Type B pancreatic cell (in vitro differentiated cells): Measurements from ENCODE around the gene FAM53A. TPM values are rescaled to one million over a fixed set of nuclear protein-coding genes. Genes with fewer than 3 reads are reported as not detected.
"Not testable (repeated sequence)": the region's sequence is repeated elsewhere in the genome, so short reads cannot be mapped to it uniquely, and the experiment has no call there.

Source experiments
- DNase-seq: peaks from one replicate; pipeline ENCODE4 v3.0.0; 2021; ENCODE audit warnings: mixed read lengths; ENCODE audit not compliant: unreplicated experiment; ENCODE audit errors: extremely low spot score
- H3K27ac Mint-ChIP-seq: 2 replicates; pipeline ENCODE4 v1.8.0; 2021; ENCODE audit warnings: mild to moderate bottlenecking, mixed read lengths
- H3K27me3 Mint-ChIP-seq: 2 replicates; pipeline ENCODE4 v1.8.0; 2021; ENCODE audit warnings: mixed read lengths
- H3K36me3 Mint-ChIP-seq: 2 replicates; pipeline ENCODE4 v1.8.0; 2021; ENCODE audit warnings: mixed read lengths
- H3K4me1 Mint-ChIP-seq: one replicate; pipeline ENCODE4 v1.8.0; 2021; ENCODE audit warnings: mixed read lengths; ENCODE audit not compliant: unreplicated experiment
- H3K4me3 Mint-ChIP-seq: 2 replicates; pipeline ENCODE4 v1.8.0; 2021; ENCODE audit warnings: mild to moderate bottlenecking, mixed read lengths
- H3K9me3 Mint-ChIP-seq: 2 replicates; pipeline ENCODE4 v1.8.0; 2021; ENCODE audit warnings: mixed read lengths
- CTCF ChIP-seq: fragments of 200-600 bp; sonication (generic); conservative IDR thresholded peaks from 2 replicates; pipeline ENCODE4 v1.5.0; 2021; ENCODE audit warnings: antibody characterized with exemption, mild to moderate bottlenecking
- total RNA-seq: library from RNA; stranded (reverse); gene quantifications from 2 replicates; pipeline ENCODE4 v1.2.1, GENCODE V29; 2021; ENCODE audit warnings: low replicate concordance

The FAM53A gene
- total RNA-seq, 1 donor from 2014 or later: 3.2 TPM

- TF ChIP-seq CTCF: no peak
- H3K4me1 Mint-ChIP-seq: peaks cover 9% of the 10 kb centered on the region
- H3K4me3 Mint-ChIP-seq: no peak overlapping the region
- no peaks in the 10 kb centered on the region for H3K36me3 Mint-ChIP-seq
- no peaks in the 10 kb centered on the region for H3K9me3 Mint-ChIP-seq
- H3K27me3 Mint-ChIP-seq: no peaks in the 10 kb centered on the region
- no peak for DNase-seq
- H3K27ac Mint-ChIP-seq: no peak overlapping the region
Measured at GRCh38 chr4:1644891-1645657, 39.0 kb downstream of the FAM53A start.

GRCh38 chr4:1643971-1644735 is 40.0 kb downstream of the FAM53A start:
- Mint-ChIP-seq H3K9me3 (no peaks in the 10 kb centered on the region), H3K27ac (no peak overlapping the region), H3K36me3 (no peaks in the 10 kb centered on the region), H3K4me3 (no peak overlapping the region), H3K4me1 (peaks cover 9% of the 10 kb centered on the region), H3K27me3 (no peaks in the 10 kb centered on the region)
- TF ChIP-seq CTCF: no peak
- no peak for DNase-seq

- no peaks in the 10 kb centered on the region for H3K9me3 Mint-ChIP-seq
- H3K27ac Mint-ChIP-seq: no peak overlapping the region
- TF ChIP-seq CTCF: no peak
- no peak overlapping the region for H3K4me3 Mint-ChIP-seq
- H3K36me3 Mint-ChIP-seq: no peaks in the 10 kb centered on the region
- no peaks in the 10 kb centered on the region for H3K27me3 Mint-ChIP-seq
- peaks cover 9% of the 10 kb centered on the region for H3K4me1 Mint-ChIP-seq
- no peak for DNase-seq
Measured at GRCh38 chr4:1642196-1642951, 41.7 kb downstream of the FAM53A start.

GRCh38 chr4:1641671-1642070 is 42.4 kb downstream of the FAM53A start:
- H3K36me3 Mint-ChIP-seq: no peaks in the 10 kb centered on the region

GRCh38 chr4:1640716-1641503 is 43.2 kb downstream of the FAM53A start:
- not testable (repeated sequence) for H3K9me3 Mint-ChIP-seq, DNase-seq, H3K27ac Mint-ChIP-seq, H3K4me1 Mint-ChIP-seq, H3K36me3 Mint-ChIP-seq, H3K27me3 Mint-ChIP-seq, H3K4me3 Mint-ChIP-seq

More at GRCh38 chr4:1641671-1642070, 42.4 kb downstream of the FAM53A start:
- no peaks in the 10 kb centered on the region for H3K9me3 Mint-ChIP-seq
- H3K27me3 Mint-ChIP-seq: no peaks in the 10 kb centered on the region
- no peak for TF ChIP-seq CTCF
- no peak overlapping the region for H3K27ac Mint-ChIP-seq
- peaks cover 9% of the 10 kb centered on the region for H3K4me1 Mint-ChIP-seq
- H3K4me3 Mint-ChIP-seq: no peak overlapping the region
- no peak for DNase-seq
